ENCODE measurements around the gene PMPCA. TPM values are rescaled to one million over a fixed set of nuclear protein-coding genes. Genes with fewer than 3 reads are reported as not detected.

The PMPCA gene
- total RNA-seq, 1 donor from 2014 or later: 60.5 TPM

DNA sequence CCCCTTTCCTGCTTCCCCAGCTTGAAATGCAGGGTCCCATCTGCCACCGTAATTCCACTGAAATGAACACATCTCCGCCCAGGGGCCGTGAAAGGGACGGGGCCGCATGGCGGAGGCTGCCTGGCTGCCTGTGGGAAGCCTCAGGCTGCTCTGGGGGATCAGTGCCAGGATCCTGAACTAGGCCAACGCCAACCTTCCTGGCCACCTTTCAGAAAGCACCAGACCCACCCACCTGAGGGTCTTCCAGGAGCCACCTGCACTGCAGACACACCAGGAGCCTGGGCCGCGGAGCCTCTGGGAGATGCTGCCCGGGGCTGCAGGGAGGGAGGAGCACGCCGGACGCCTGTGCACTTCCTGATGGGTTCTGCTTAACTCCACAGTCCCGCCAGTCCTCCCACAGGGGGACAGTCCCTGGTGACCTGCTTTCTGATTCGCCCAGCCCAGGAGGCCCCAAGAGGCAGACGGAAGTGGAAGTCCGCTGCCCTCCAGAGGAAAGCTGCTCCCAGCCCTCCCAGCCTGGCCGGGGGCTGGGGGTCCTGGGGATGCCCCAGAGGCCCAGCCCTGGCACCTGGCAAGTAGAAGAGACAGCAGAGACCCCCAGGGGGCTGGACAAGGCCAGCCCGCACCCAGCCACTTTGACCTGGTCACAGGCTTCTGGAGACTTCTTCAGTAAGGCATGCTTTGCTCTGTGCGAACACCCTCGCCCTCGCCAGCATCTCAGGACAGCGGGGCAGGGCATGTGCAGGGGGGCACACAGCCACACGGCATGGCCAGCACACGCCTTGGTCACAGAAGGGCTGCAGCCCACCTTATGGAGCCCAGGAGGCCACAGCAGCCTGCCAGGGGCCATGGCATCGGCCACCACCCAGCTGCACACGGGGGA is 36.9 kb upstream of the PMPCA start, which contains the start of gene CARD9:
TSS of gene CARD9 (minus strand) at position 370 of the 883 bp plus-strand sequence. CDS start 1,591 bp downstream, outside the sequence.
- DNase-seq (ENCODE audit: low read depth): no peak

DNA sequence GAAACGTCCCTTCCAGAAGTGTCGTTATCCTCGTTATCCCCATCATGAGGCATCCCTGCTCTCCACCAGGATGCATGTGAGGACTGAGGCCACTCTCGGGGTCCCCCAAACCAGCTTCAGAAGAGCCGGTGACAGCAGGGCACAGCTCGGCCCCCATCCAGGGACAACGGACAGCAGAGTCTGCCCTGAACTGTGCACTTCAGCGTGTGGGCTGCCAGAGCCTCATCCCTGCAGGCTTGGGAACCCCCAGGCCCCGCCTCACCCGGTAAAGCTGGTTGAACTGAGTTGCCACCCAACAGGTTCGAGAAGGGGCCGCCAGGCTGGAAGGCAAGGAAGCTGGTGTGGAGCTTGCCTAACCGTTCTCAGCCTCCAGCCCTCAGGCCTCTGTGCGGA is 36.3 kb upstream of the PMPCA start:
- no peak for DNase-seq (ENCODE audit: low read depth)

DNA sequence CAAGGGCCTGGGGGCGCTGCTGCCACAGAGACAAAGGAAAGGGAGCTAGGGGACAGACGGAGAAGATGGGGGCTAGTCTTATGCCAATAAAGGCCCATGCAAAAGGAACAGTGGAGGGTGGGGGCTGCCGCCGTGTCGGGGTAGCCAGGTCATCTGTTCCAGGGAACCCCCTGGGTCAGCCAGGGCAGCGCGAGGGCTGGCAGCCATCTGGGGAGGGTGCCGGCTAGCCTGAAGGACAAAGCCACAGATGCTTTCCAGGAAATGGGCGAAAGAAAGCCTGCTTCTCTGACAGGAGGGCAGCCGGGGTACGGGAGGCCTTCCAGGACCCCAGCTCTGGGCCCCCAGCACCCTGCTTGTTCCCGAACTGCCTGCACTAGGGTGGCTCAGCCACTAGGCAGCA is 35.4 kb upstream of the PMPCA start:
- no peak for DNase-seq (ENCODE audit: low read depth)

DNA sequence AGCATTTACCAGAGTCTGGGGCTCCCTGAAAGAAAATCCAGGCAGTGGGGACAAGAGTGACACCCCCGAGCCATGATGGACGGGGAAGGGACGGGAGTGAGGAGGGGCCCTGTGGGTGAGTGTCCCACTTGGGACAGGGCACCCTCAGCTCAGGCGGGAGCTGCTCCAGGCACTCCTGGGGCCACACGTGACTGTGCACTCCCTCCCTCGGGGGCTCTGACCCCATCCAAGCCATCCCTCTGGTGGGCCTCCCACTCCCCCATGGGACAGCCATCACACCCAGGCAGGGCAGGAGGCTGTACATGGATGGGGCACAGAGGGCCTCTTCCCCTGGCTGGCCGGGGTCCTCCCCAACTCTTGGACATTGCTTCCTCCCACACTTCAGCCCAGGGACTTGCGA is 34.0 kb upstream of the PMPCA start:
- no peak for DNase-seq (ENCODE audit: low read depth)

DNA sequence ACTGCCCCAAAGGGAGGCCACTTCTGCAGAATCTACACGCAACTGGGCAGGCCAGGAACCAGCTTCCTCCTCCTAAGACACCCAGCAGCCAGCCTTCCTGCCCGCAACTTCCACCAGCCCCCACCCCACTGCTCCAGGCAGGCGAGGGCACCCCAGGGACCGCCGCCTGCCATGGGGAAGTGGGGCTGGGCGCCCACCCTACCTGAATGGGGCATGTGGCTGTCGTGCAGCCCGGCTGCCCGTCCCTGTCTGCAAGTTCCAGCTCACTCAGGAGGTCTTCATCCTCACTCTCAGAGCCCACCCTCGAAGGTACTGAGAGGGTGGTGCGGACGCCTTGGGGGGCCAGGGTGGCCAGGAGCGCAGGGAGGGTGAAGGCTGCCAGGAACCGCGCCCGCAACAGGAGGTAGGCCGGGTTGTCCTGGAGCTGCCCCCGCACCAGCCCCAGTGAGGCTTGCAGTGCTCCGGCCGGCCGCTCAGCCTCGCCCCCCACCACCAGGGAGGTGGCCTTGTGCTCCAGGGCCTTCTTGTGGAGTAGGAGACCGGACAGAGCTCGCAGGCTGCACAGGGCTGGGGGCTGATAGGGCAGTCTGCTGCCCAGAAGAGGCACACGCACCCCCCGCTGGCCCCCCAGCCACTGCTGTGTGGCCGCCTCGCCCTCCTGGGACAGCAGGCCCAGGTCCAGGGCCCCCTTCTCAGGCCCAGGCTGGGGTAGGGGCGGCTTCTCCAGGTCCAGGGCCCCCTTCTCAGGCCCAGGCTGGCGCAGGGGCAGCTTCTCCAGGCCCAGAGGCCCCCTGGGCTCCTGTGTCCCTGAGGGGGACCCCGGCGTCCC is 32.9 kb upstream of the PMPCA start:
- no peak for DNase-seq (ENCODE audit: low read depth)

DNA sequence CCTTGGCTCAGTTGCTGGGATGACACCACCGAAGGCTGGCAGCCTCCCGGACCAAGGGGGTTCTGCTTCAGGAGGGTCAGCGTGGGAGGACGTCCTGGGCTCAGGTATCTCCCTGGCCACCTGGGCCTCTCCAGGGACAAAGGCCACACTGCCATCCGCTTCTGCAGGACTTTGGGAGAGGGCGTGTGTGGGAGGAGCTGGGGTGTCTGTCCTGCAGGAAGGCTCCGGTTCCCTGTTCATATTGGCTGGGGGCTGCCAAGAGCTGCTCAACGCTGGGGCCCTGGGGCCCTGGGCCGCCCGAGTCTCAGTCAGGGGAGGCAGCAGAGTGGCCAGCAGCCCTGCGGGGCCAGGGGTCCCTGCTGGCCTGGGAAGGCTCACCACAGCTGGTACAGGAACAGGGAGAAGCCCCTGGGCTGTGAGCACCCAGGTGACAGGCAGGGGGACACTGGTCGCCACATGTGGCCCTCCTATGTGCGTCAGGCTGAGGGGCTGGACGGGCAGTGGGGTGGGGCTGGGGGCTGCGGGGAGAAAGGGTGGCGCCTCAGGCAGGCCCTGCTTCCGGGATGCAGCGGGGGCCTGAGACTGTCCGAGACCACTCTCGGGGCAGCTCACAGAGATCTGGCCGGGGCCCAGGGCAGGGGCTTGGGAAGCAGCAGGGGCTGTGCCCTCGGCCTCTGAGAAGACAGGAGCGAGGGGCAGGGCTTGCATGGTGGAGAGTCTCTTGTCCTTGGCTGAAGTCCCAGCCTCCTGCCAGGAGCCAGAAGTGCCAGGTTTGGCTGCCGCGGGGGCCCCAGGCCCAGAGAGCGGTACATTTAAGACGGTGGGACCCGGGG is 32.1 kb upstream of the PMPCA start:
- no peak for DNase-seq (ENCODE audit: low read depth)

DNA sequence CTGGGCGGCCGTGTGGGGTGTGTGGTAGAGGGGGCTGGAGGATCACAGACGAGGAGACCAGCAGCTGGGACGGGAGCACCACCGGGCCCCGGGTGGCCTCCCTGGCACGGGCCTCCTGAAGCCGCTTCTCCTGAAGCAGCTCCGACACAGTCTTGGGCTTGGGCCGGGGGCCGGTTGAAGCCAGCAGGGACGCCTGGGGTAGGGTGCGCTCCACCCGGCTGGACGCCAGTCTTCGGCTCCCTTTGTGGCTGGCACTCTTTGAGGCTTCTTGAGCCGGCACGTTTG is 31.5 kb upstream of the PMPCA start:
- DNase-seq (ENCODE audit: low read depth): no peak

DNA sequence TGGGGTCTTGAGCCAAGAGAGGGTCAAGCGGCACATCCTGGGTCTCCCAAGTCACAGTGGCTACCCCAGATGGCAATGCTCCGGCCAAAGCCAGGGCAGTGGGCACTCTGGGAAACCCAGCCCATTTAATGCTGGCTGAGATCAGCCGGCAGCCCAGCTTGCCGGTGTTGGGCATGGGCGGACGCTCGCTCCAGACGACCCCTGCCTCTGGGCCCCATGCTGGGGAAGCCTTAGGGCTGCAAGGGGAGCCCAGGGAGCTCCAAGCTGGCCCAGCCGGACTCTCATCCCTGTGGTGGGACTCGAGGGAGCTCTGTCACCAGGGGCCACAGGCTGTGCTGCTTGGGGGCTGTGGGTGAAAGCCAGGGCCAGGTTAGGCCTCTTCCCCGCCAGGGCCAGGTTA is 31.1 kb upstream of the PMPCA start:
- DNase-seq (ENCODE audit: low read depth): no peak

DNA sequence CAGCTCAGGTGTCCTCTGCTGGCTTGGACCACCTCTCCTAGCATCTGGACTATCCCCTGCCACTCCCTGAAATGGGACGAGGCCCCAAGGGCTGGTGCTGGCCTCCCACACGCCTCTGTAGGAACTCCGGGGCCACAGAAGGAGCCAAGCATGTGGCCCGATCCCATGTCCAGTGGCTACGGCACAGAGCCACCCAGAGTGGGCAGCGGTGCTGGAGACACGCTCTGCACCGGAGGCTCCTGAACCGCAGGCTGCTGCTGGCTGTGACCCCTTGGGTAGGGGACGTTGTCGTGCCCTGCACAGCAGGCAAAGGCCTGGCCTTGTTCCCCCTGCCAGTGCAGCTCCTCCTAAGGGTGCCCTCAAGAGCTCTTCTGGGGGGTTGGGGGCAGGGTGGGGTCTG is 30.6 kb upstream of the PMPCA start:
- no peak for DNase-seq (ENCODE audit: low read depth)

DNA sequence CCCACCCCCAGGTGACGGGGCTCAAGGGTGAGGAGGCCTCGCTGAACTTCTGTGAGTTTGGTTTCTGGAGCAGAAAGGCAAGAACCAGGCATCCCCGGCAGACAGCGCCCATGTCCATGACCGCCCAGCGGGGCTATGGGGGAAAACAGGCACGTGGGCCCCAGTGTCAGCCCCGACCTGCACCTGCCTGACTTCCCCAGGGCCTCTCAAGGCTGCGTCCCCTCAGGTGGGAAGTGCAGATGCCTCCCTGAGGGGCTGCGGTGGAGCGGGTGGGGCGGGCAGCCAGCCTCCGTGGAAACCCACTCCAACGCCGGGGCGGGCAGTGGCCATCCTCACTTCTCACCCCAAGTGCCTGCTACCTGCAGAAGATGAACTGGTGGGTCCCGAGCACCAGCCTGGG is 30.1 kb upstream of the PMPCA start:
- DNase-seq (ENCODE audit: low read depth): no peak

DNA sequence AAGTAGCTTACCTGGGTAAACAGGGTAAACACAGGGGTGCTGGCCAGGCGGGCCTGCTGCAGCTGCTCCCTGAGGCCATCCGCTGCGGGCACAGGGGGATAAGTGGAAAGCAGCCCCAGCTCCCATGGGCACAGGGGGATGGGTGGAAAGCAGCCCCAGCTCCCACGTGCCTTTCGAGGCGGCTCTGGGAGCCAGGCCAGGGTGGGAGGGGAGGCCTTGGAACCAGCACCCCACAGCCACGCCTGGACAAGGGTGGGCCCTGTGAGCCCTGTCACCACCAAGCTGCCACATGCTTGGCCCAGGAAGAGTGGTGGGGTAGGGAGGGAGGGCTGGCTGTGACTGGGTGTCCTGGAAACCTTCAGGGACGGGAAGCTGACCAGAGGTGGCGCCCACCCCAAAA is 29.1 kb upstream of the PMPCA start:
- DNase-seq (ENCODE audit: low read depth): no peak

DNA sequence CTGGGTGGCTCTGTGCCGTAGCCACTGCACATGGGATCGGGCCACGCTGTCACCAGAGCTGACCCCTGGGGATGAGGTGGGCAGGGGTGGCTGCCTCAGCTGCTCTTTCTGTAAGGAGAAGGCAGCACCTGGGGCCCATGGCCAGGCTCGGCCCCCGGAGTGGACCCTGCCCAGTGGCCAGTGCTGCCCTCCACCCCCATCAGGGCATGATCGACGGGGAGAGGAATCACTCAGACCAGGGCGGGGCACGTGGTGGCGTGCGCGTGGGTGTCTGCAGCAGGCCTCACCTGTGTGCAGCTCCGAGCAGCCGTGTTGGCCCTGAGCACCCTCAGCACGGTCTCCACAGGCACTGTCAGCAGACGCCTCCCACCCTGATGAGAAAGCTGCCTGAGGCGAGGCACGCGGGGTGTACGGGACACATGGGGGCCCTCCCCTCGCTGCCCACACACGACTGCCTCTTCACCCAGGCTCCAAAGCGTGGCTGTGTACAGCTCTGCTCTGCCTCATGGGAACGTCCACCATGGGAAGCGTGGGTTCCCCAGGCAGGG is 28.4 kb upstream of the PMPCA start:
- no peak for DNase-seq (ENCODE audit: low read depth)

DNA sequence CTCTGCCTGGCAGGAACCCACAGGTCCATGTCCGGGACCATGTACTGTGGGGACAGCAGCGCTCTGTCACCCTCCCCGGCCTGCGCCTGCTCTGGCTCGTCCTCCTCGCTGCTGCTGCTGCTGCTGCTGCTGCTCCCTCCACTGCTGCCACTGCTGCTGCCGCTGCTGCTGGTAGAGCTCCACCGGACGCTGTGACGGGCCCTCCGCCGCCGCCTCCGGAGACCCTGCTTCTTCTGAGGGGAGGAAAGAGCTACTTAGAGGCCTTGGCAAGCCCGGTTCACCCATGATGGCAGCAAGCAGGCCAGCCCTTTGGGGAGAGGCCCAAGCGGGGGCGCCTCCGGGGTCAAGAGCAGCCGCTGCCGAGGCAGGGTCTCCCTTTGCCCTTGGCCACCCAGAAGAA is 27.0 kb upstream of the PMPCA start:
- no peak for DNase-seq (ENCODE audit: low read depth)

DNA sequence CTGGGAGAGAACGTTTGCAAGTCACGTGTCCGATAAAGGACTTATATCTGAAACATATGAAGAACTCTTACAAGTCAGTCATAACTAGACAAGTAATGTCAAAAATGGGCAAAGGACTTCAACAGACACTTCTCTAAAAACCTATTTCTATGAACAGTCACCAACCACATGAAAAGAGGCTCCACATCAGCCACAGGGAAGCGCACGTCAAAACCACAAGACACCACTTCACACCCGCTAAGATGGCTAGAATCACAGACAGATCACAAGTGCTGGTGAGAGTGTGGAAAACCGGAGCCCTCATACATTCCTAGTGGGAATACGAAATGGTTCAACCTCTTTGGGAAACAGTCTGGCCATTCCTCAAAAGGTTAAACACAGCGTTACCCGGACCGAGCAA is 25.4 kb upstream of the PMPCA start:
- no peak for DNase-seq (ENCODE audit: low read depth)

DNA sequence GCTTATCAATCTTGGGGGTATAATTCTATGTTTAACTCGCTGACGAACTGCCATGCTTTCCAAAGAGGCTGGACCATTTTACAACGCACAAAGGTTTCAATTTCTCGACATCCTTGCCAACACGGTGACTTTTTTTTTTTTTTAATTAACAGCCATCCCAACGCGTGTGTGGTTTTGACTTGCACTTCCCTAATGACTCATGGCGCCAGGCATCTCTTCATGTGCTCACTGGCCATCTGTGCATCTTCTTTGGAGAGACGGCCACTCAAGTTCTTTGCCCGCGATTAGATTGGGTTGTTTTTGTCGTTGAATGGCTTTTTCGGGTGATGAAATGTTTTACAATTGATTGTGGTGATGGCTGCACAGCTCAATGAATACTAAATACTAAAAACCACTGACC is 24.4 kb upstream of the PMPCA start:
- DNase-seq (ENCODE audit: low read depth): no peak

DNA sequence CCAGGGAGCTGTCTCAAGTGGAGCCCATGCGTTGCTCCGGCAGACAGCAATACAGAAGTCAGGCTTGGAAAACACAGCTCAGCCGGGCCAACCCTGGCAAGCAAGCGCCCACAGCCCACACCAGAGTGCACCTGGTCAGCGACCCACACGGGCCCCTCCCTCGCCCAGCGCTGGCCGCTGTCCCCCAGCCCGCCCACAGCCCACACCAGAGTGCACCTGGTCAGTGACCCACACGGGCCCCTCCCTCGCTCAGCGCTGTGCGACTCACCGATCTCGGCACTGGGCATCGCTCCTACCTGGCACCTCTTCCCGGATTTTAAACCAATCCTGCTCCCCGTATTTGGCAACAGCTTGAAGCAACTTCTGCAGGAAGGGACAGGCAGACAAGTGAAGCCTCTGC is 23.2 kb upstream of the PMPCA start:
- DNase-seq (ENCODE audit: low read depth): no peak

DNA sequence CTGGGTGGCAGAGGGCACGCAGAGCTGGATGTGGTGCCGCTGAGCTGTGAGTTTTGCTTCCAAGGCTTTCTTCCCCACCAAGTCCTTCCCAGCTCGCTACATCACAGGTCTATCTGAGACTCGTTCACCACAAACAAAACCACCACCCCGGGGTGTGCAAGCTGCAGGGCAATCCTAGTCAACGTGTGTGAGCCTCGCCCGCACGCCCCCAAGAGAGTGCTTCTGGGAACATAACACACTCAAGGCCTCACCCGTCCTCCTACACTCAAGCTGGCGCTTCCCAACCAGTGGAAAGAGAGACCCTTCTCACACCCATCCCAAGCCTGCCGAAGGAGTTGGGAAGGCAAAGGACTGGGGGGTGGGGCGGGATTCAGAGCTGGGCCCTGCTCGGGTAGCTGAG is 21.1 kb upstream of the PMPCA start:
- DNase-seq (ENCODE audit: low read depth): no peak

DNA sequence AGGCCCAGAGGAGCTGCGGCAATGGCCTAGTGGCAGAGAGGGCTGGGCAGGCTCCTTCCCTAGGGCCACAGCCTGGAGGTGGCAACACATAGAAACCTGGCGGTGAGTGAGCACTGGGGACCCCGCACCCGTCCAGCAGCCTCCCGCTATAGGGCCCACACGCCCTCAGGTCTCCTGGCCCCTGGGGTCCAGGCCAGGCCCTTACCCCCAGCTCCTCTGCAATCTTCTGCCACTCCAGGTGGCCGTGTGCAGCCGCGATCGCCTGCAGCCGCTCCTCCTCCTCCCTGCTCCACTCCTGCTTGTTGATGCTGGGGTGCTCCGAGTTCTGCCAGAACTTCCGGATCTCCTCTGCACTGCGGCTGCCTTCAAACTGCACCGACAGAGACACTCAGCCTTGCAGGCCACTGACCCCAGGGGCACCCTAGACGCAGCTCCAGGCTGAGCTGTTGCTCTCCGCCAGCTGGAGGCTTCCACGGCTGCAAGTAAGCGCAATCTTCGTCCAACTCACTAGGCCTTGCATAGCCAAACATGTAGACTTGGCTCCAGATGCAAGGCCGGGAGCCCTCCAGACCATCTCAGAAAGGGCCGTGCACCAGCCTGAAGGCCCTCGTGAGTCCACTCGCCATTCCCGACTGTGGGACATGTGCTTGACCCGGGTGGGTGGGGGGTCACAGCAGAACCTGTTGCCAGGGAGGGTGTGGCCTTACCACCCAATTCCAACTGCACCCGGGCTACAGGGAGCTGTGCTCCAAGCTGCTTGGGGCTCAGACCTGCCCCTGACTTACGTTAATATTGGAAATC is 18.5 kb upstream of the PMPCA start:
- no peak for DNase-seq (ENCODE audit: low read depth)

DNA sequence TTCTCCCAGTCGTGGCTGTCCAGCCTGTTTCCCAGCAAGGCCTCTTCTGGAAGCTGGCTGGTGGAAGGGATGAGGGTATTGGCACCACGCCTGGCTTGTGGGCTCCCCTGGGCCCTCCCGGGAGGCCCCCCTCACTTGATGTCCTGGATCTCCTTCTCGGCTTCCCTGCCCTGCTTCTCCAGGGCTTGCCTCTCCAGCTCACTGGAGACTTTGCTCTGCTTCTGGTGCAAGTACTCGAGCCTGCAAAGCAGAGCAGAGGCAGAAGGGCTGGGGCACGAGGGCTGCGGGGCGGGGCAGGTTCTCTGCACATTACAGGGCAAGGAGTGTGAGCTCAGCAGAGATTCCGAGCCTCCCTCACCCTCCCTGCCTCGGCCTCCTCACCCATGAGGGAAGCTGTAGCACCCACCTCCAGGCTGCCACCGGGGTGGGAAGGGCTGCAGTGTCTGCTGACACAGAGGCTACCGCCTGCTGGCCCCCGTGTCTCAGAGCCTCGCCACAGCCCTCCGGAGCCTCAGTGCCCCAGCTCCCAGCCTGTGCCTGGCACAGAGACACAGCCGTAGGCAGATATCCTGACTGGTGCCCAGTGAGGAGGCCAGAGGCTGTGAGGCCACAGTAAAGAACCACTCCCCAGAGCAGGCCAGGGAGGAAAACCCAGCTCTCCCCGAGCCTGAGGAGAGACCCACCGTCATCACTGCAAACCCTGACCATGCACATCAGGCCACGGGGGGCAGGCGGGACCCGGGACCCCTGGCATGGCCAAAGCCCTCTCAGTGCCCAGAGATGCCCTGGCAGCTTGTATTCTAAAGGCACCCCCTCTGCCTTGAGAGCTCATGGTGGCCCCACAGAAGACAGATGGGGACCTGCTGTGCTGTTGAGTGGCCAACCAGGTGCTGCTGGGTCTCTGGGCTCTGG is 17.7 kb upstream of the PMPCA start:
- no peak for DNase-seq (ENCODE audit: low read depth)

DNA sequence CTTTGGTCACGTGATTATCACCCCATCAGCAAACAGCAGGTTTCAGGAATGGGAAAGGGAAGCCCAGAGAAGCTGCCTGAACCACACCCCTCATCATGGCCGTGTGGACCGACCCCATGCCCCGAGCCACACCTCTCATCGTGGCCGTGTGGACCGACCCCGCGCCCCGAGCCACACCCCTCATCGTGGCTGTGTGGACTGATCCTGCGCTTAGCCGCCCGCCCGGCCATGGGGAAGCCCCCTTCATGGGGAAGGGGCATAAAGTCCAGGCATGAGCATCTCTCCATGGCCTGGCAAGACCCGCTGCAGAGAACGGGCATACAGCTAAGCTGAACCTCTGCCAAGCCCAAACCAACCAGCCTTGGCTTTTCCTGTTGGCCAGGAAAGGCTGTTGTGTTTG is 16.9 kb upstream of the PMPCA start:
- DNase-seq (ENCODE audit: low read depth): no peak

Data from myocyte (in vitro differentiated cells).